Mesodermal cell (in vitro differentiated cells): ENCODE data around the gene OPN1LW. TPM values are rescaled to one million over a fixed set of nuclear protein-coding genes. Genes with fewer than 3 reads are reported as not detected.
A peak's percentile ranks its signal among the peaks of the same experiment; 100 is the strongest.
"Not testable (repeated sequence)": the region's sequence is repeated elsewhere in the genome, so short reads cannot be mapped to it uniquely, and the experiment has no call there.

Experiments used
- H3K27ac ChIP-seq: 2 replicates; pipeline ENCODE4 v1.7.0; 2013; ENCODE audit warnings: mild to moderate bottlenecking, low read depth, low read length, moderate library complexity; ENCODE audit not compliant: severe bottlenecking
- H3K36me3 ChIP-seq: 2 replicates; pipeline ENCODE4 v1.7.1; 2013; ENCODE audit warnings: mild to moderate bottlenecking, low read length, moderate library complexity; ENCODE audit not compliant: control insufficient read depth, insufficient read depth
- H3K4me1 ChIP-seq: one replicate; pipeline ENCODE4 v1.7.1; 2013; ENCODE audit warnings: mild to moderate bottlenecking, low read length; ENCODE audit not compliant: insufficient read depth, control insufficient read depth, poor library complexity, severe bottlenecking
- H3K4me3 ChIP-seq: 2 replicates; pipeline ENCODE4 v1.7.0; 2013; ENCODE audit warnings: low read length, control low read depth, mild to moderate bottlenecking; ENCODE audit not compliant: insufficient read depth, poor library complexity, severe bottlenecking; ENCODE audit errors: extremely low read depth
- H3K9me3 ChIP-seq: 2 replicates; pipeline ENCODE4 v1.7.1; 2013; ENCODE audit warnings: mild to moderate bottlenecking, low read length, moderate library complexity; ENCODE audit not compliant: control insufficient read depth
- WGBS, 2 experiments: methylation state at CpG; one replicate each; pipeline ENCODE4 v1.1.5; 2013; ENCODE audit warnings: missing lambda C conversion rate in 2 of 2; ENCODE audit not compliant: insufficient coverage in 2 of 2; 5-methylcytosine and 5-hydroxymethylcytosine counted together
- polyA plus RNA-seq, 2 experiments: library from polyadenylated mRNA; stranded (reverse); fragments of 50-300 nt; gene quantifications; one replicate each; pipeline ENCODE4 v1.2.3, GENCODE V29; 2013

The OPN1LW gene
- polyA plus RNA-seq (2013, experiment 1 of 2): not detected
- not detected for polyA plus RNA-seq (2013, experiment 2 of 2)

DNA sequence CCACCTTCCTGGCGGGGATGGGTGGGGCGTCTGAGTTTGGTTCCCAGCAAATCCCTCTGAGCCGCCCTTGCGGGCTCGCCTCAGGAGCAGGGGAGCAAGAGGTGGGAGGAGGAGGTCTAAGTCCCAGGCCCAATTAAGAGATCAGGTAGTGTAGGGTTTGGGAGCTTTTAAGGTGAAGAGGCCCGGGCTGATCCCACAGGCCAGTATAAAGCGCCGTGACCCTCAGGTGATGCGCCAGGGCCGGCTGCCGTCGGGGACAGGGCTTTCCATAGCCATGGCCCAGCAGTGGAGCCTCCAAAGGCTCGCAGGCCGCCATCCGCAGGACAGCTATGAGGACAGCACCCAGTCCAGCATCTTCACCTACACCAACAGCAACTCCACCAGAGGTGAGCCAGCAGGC, at the start of gene OPN1LW:
Gene OPN1LW, plus strand, starts transcription at position 234 of the 400 bp plus-strand sequence. Its CDS starts 41 bp downstream, at position 275.
- H3K4me3 ChIP-seq, H3K36me3 ChIP-seq, H3K4me1 ChIP-seq, H3K9me3 ChIP-seq, H3K27ac ChIP-seq: not testable (repeated sequence)
- WGBS, 2 experiments: 90% methylated on average over 2 to 4 of the region's 15 CpGs

DNA sequence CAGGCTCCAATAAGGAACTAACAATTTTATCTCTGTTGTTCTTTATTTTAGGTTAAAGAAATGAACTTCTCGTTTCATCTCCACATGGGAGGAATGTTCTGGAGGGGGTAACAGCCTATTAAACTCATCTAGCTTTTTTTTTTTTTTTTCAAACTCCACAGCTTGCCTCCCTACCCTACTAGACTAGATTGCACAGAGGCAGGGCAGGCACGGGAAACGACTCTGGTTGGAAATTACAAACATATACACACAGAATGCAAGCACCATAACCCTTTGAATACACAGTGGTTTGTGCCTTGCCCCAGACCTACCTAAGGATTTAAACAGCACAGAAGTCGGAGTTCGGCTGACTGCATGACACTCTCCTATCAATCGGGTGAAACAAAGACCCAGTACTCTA, 49.2 kb upstream of the OPN1LW start:
- WGBS, 2 experiments: 40% methylated on average over 1 of the region's 6 CpGs; no CpG with 5 or more reads in 1 of the 2 experiments
- Histone ChIP-seq H3K4me1 (peaks cover 20% of the 10 kb centered on the region), H3K9me3 (no peaks in the 10 kb centered on the region), H3K36me3 (peaks cover 14% of the 10 kb centered on the region), H3K27ac (no peak overlapping the region), H3K4me3 (no peak overlapping the region)

DNA sequence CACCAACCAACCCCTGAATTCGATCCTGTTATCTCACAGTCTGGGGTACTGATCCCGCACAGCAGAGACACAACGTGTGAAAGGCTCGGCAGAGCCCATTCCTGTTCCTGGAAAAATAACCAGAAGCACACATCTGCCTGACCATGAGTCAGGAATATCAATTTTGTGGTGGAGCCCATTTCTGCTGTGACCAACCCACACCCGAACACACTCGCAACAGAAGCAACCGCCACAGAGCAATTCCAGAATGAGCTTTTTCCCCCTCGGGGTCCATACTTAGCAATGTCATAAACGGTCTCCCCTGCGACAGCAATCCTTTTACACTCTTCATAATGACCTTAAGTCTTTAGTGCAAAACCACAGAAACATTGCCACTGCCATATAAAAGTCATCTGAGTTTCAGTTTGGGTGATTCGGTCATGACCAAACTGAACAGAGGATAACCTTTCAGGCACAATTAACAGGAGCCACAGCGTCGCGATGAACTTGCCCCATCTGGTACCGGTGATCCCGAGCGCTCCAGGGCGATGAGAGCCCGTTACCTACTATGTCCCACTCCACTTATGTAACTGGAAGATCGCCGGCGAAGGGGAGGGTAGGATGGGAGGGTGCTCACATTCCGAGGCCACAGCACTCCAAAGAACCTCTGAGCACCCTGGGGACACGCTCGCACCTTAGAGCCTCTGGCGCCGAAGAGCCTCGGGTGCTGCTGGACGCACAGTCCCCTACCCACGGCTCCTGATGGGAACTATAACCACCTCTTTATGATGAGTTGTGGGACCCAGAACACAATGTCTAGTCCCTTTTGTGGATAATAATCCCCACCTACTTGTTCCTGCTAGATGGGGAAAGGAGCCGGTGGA, 47.7 kb upstream of the OPN1LW start:
- Histone ChIP-seq H3K4me3 (peak overlapping the region; percentile 53), H3K4me1 (peaks cover 19% of the 10 kb centered on the region), H3K36me3 (peaks cover 7% of the 10 kb centered on the region), H3K9me3 (no peaks in the 10 kb centered on the region), H3K27ac (no peak overlapping the region)
- 60 to 81% methylated on average over 2 to 6 of the region's 31 CpGs for WGBS, 2 experiments

DNA sequence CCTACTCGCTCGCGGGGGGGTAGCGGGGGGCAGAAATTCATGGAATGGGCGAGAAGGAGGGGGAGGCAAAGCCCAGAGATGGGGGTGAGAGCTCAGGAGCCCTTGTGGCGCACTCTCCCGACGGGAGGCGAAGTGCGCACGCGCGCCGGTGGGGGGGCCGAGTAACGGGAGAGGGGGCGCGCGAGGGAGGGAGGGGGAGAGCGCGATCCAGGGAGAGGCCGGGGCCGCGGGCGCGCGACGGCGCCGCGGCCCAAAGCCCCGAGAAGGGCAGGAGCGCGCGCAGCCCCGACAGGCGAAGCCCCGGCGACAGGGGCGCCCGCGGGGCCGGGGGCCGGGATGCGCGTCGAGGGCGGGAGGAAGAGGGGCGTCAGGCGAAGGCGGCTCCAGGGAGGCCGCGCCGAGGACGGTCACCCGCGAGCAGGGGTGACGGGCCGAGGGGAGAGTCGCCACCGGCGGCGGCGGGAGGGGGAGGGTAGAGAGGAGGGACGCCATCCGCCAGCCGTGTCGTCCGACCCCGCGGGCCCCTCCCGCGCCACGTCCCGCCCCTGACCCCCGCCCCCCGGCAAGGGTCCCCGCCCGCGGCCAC, 46.9 kb upstream of the OPN1LW start:
- peak overlapping the region; percentile 74 for H3K27ac ChIP-seq
- WGBS, 2 experiments: 1 to 3% methylated on average over 8 to 29 of the region's 80 CpGs

DNA sequence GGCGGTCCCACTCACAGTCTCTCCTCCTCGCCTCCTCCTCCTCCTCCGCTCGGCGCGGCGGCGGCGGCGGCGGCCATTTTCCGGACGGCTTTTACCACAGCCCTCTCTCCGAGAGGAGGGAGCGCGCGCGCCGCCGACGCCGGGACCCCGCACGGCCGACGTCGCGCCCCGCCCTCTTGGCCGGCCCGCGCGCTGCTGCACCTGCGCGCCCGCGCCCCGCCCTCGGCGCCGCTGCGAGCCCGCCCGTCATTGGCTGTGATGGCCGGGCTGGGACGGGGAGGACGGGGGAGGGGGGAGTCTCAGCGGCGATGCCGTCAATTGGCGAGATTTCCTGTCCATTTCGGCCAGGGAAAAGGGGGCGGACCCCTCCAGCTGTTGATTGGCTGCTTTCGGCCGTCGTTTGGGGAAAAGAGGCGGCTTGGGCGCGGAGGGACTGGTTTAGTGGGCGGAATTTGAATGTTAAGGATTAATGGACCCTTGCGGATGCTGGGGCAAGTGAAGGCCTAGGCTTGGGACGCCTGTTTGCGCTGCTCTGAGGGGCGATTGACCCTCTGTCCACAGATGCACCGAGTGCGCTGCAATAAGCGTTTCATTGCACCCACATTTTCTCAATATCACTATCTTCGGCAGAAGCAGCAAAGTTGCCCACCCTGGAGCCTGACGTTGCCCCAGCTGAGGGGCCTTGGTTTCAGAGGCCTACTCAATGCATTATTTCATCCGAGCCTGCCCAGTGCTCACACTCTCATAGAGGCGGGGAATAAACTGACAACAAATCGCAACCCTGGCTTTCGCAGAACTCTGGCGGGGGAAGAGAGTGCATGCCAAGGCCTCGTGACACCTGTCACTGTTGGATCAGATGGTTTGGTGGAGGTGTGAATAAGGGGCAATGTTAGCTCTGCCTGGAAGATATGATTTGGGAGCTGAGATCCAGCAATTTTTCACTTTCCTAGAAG, 46.2 kb upstream of the OPN1LW start, which contains the start of gene MECP2:
Gene MECP2, minus strand, starts transcription at position 129 of the 953 bp plus-strand sequence.
- Histone ChIP-seq H3K27ac (peak within 1 kb of the TSS; percentile 74), H3K36me3 (no peaks in the 10 kb centered on the region), H3K9me3 (no peaks in the 10 kb centered on the region), H3K4me1 (peaks cover 17% of the 10 kb centered on the region), H3K4me3 (peak within 1 kb of the TSS; percentile 53)
- WGBS, 2 experiments: 5 to 70% methylated on average over 9 to 12 of the region's 75 CpGs

More for the DNA sequence above, 46.9 kb upstream of the OPN1LW start:
- H3K9me3 ChIP-seq: no peaks in the 10 kb centered on the region
- H3K4me1 ChIP-seq: peaks cover 17% of the 10 kb centered on the region
- peaks cover 2% of the 10 kb centered on the region for H3K36me3 ChIP-seq
- H3K4me3 ChIP-seq: peak overlapping the region; percentile 53

DNA sequence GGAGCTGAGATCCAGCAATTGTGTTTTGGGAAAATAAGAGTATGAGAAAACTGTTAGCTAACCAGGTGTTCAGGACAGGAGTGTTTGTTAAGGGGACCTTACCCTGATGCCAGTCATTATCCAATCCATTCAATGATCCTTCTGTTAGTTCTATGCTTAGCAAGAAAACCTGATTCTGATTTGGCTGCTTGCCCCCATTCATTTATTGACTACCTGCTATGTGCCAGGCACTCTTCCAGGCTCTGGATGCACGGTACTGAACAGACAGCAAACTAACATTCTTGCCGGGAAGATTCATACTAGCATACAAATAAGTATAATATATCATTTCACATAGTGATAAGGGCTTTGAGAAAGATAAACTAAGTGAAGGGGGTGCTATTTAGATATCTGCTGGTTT, 45.5 kb upstream of the OPN1LW start:
- Histone ChIP-seq H3K27ac (no peak overlapping the region), H3K36me3 (no peaks in the 10 kb centered on the region), H3K9me3 (no peaks in the 10 kb centered on the region), H3K4me1 (peaks cover 17% of the 10 kb centered on the region), H3K4me3 (no peak overlapping the region)
- WGBS, 2 experiments: no CpG with 5 or more reads among the region's 2 CpGs

DNA sequence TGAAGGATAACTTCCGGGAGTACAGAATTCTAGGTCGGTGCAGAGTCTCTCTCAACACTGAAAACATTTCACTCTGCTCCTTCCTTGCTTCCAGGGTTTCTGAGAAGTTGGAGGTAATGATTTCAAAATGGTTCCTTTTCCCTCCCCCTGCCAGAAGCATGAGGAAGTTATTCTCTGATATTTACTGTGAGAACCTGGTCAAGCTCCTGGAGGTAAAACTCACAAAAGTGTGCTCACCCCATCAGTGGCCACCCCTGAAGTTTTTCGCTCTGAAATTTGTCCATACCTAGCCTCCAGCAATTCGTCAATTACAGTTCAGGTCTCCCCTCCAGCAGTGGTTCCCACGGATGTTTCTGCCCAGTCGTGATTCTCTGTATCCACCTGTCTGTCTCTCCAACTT, 30.3 kb upstream of the OPN1LW start:
- no peak overlapping the region for H3K4me3 ChIP-seq
- H3K27ac ChIP-seq: no peak overlapping the region
- no peaks in the 10 kb centered on the region for H3K9me3 ChIP-seq
- no peaks in the 10 kb centered on the region for H3K36me3 ChIP-seq
- no CpG with 5 or more reads among the region's 6 CpGs for WGBS, 2 experiments
- H3K4me1 ChIP-seq: no peaks in the 10 kb centered on the region

DNA sequence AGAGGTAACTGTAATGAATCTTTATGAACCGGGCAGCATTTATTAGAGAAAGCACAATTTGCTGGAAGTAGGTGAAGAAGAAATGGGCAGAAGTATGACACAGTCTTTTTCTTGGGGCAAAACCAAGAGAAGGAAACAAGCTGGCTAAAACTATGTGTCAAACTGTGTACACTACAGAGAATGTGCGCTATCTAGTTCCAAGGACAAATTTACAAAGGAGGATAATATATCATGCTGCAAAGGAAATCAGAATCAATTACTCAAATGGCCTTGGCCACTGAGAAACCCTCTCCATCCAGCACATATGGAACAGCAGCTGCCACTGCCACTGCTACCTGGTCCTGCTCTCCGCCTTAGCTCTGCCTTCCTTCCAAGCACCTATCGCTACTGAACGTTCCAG, 29.4 kb upstream of the OPN1LW start:
- Histone ChIP-seq H3K9me3 (no peaks in the 10 kb centered on the region), H3K27ac (no peak overlapping the region), H3K4me1 (no peaks in the 10 kb centered on the region), H3K36me3 (no peaks in the 10 kb centered on the region), H3K4me3 (no peak overlapping the region)
- WGBS, 2 experiments: 100% methylated on average over 2 to 4 of the region's 5 CpGs

DNA sequence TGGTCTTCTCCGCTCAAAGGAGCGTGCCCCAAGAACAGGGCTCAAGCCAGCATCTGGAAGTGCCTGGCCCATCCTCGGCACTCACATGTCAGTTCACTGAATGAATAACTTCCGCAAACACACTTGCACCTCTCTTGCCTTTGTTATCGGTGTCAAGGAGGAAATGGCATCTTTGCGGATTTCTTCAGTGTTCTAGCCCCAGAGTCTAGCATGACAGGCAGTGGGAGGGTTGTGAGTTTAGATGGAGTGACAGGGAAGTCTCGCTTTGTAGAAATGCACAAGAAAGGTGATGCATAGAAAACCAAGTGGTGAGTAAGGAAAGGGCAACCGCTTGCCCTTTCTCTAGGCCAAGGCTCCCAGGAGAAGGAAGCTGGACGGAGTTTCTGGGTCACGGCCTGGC, 29.0 kb upstream of the OPN1LW start:
- WGBS, 2 experiments: 88 to 94% methylated on average over 6 of the region's 10 CpGs
- H3K4me3 ChIP-seq: no peak overlapping the region
- no peaks in the 10 kb centered on the region for H3K4me1 ChIP-seq
- H3K9me3 ChIP-seq: no peaks in the 10 kb centered on the region
- H3K36me3 ChIP-seq: no peaks in the 10 kb centered on the region
- no peak overlapping the region for H3K27ac ChIP-seq

DNA sequence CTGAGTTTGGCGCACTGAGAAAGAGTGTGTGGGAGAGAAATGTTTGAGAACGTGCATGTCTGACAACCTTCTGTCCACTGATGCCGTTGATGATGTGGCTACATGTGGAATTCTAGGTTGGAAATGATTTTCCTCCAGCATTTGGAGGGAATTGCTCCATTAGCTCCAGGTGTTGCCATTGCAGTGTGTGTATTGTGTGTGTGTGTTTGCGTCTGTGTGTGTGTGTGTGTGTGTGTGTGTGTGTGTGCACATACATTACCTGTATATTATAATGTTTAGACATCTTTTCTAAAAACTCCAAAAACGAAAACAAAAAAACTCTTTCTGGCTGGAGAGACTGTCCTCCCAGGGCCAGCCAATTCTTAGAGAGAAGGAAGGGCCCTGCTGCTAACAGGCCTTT, 28.3 kb upstream of the OPN1LW start:
- WGBS, 2 experiments: 83% methylated on average over 2 of the region's 5 CpGs; no CpG with 5 or more reads in 1 of the 2 experiments
- Histone ChIP-seq H3K27ac (no peak overlapping the region), H3K4me1 (no peaks in the 10 kb centered on the region), H3K9me3 (no peaks in the 10 kb centered on the region), H3K36me3 (no peaks in the 10 kb centered on the region), H3K4me3 (no peak overlapping the region)
